SK-N-SH (cell line): ENCODE measurements around the gene TJP3. TPM values are rescaled to one million over a fixed set of nuclear protein-coding genes. Genes with fewer than 3 reads are reported as not detected.

Source experiments
- CTCF ChIA-PET: fragments of 300-600, 350-600 bp; formaldehyde crosslinking; extraction: SDS; loops from one replicate; lab custom pipeline; 2021; lab: Yijun Ruan, JAX
- POLR2A ChIA-PET: fragments of 350-600 bp; sonication (Branson Sonifier 250); formaldehyde crosslinking; extraction: SDS; loops from one replicate; lab custom pipeline; 2020; ENCODE audit warnings: antibody characterized with exemption, inconsistent platforms; lab: Yijun Ruan, JAX
- DNase-seq: peaks from one replicate; pipeline ENCODE4 v3.0.0; 2012
- H2AFZ ChIP-seq: fragments of 200-600 bp; sonication (generic); 2 replicates; pipeline ENCODE4 v1.8.1; 2016; ENCODE audit warnings: antibody characterized with exemption, mild to moderate bottlenecking, low read depth
- H3F3A ChIP-seq: fragments of 200-600 bp; sonication (generic); replicated peaks from 2 replicates; pipeline ENCODE3; 2016; ENCODE audit warnings: antibody characterized with exemption, mild to moderate bottlenecking; ENCODE audit not compliant: insufficient read depth
- H3K27ac ChIP-seq, 2 experiments: fragments of 200-500 bp in 1 of 2; fragments of 200-600 bp in 1 of 2; sonication (Bioruptor generic) in 1 of 2; sonication (generic), shearing (Covaris generic) in 1 of 2; 2 replicates each; pipeline versions ENCODE4 v1.5.1 to v1.6.1; 2014 to 2016; ENCODE audit warnings: low read depth in 2 of 2, inconsistent platforms in 1 of 2, low read length in 1 of 2, mild to moderate bottlenecking in 1 of 2, mixed read lengths in 1 of 2
- H3K27me3 ChIP-seq: fragments of 200-600 bp; sonication (generic), shearing (Covaris generic); 2 replicates; pipeline ENCODE4 v1.6.1; 2016; ENCODE audit warnings: mixed run types; ENCODE audit not compliant: insufficient read depth
- H3K36me3 ChIP-seq, 2 experiments: fragments of 200-500 bp in 1 of 2; fragments of 200-600 bp in 1 of 2; sonication (Bioruptor generic) in 1 of 2; sonication (generic) in 1 of 2; replicated peaks in 1 of 2; 2 replicates each; pipeline versions ENCODE3 to v1.5.1; 2014 to 2016; ENCODE audit warnings: low read length in 1 of 2, mild to moderate bottlenecking in 1 of 2; ENCODE audit not compliant: insufficient read depth in 2 of 2, control insufficient read depth in 1 of 2
- H3K4me1 ChIP-seq, 2 experiments: fragments of 200-500 bp in 1 of 2; fragments of 200-600 bp in 1 of 2; sonication (Bioruptor generic) in 1 of 2; sonication (generic), shearing (Covaris generic) in 1 of 2; 2 replicates each; pipeline versions ENCODE4 v1.5.1 to v1.6.1; 2014 to 2016; ENCODE audit warnings: low read depth in 1 of 2, low read length in 1 of 2, mixed run types in 1 of 2; ENCODE audit not compliant: insufficient read depth in 2 of 2, control insufficient read depth in 1 of 2
- H3K4me2 ChIP-seq: fragments of 200-600 bp; sonication (generic), shearing (Covaris generic); 2 replicates; pipeline ENCODE4 v1.6.1; 2017; ENCODE audit warnings: mixed run types
- H3K4me3 ChIP-seq, 2 experiments: fragments of 200-500 bp in 1 of 2; fragments of 200-600 bp in 1 of 2; sonication (Bioruptor generic) in 1 of 2; sonication (generic), shearing (Covaris generic) in 1 of 2; 2 replicates each; pipeline versions ENCODE4 v1.5.1 to v1.8.1; 2014 to 2016; ENCODE audit warnings: low read depth in 2 of 2, inconsistent platforms in 1 of 2, low read length in 1 of 2, mild to moderate bottlenecking in 1 of 2, mixed read lengths in 1 of 2, moderate library complexity in 1 of 2
- H3K79me2 ChIP-seq: fragments of 200-600 bp; sonication (generic); 2 replicates; pipeline ENCODE4 v1.8.1; 2017; ENCODE audit warnings: mild to moderate bottlenecking; ENCODE audit not compliant: insufficient read depth
- H3K9ac ChIP-seq: fragments of 200-600 bp; sonication (generic); 2 replicates; pipeline ENCODE4 v1.6.1; 2017; ENCODE audit warnings: mixed run types
- H3K9me2 ChIP-seq: fragments of 200-600 bp; sonication (generic); 2 replicates; pipeline ENCODE4 v1.6.1; 2017; ENCODE audit warnings: mixed run types
- H3K9me3 ChIP-seq: fragments of 200-600 bp; sonication (generic); 2 replicates; pipeline ENCODE4 v1.6.1; 2017; ENCODE audit warnings: mixed run types, mild to moderate bottlenecking, moderate library complexity
- H4K20me1 ChIP-seq: fragments of 200-600 bp; sonication (generic); 2 replicates; pipeline ENCODE4 v1.6.1; 2017; ENCODE audit warnings: mild to moderate bottlenecking, mixed run types; ENCODE audit not compliant: insufficient read depth
- ELF1 ChIP-seq: IDR thresholded peaks from 2 replicates; pipeline ENCODE4 v1.4.0; 2012
- FOXJ3 ChIP-seq: sonication (generic); formaldehyde crosslinking; IDR thresholded peaks from 2 replicates; pipeline ENCODE4 v1.5.1; 2020; ENCODE audit warnings: mild to moderate bottlenecking, missing genetic modification reagents
- MEF2A ChIP-seq: IDR thresholded peaks from 2 replicates; pipeline ENCODE4 v1.4.0; 2012; ENCODE audit warnings: low read depth, borderline replicate concordance
- NFIC ChIP-seq: IDR thresholded peaks from 2 replicates; pipeline ENCODE4 v1.4.0; 2012; ENCODE audit warnings: borderline replicate concordance
- RAD21 ChIP-seq: IDR thresholded peaks from 2 replicates; pipeline ENCODE4 v1.6.1; 2012; ENCODE audit warnings: mild to moderate bottlenecking, low read length
- RFX5 ChIP-seq: IDR thresholded peaks from 2 replicates; pipeline ENCODE4 v1.6.1; 2012; ENCODE audit warnings: mild to moderate bottlenecking, improper control_type of control experiment, low read length
- SMC3 ChIP-seq: IDR thresholded peaks from 2 replicates; pipeline ENCODE4 v1.6.1; 2012; ENCODE audit warnings: low read depth, low read length, improper control_type of control experiment
- TAF1 ChIP-seq: IDR thresholded peaks from 2 replicates; pipeline ENCODE4 v1.6.1; 2012; ENCODE audit warnings: low read depth, mild to moderate bottlenecking, low read length, moderate library complexity, borderline replicate concordance
- WGBS: methylation state at CpG from one replicate; pipeline ENCODE4 v1.1.6; 2017; ENCODE audit warnings: low lambda C conversion rate; 5-methylcytosine and 5-hydroxymethylcytosine counted together
- polyA plus RNA-seq, 3 experiments: library from polyadenylated mRNA; depleted of rRNA; stranded (reverse); fragments of >200 nt; gene quantifications; 2 replicates each; pipeline ENCODE4 v1.2.3, GENCODE V29; 2012
- TF ChIP-seq, protein P1 (sequence below): fragments of 200-600 bp; sonication (generic); IDR thresholded peaks from 2 replicates; pipeline ENCODE4 v1.6.1; 2017; ENCODE audit warnings: antibody characterized with exemption, mild to moderate bottlenecking, moderate library complexity
- TF ChIP-seq, protein P2 (sequence below): IDR thresholded peaks from 2 replicates; pipeline ENCODE4 v1.4.0; 2012; ENCODE audit warnings: low read depth, borderline replicate concordance

The TJP3 gene
- polyA plus RNA-seq, 1 of the 3 experiments (the other 2 are of a cell fraction), result 0.36 TPM

GRCh38 chr19:3692141-3693024 is 15.8 kb upstream of the TJP3 start:
- Histone ChIP-seq H2AFZ (no peak overlapping the region), H3K9ac (no peak overlapping the region)
- TF ChIP-seq, protein P1, sequence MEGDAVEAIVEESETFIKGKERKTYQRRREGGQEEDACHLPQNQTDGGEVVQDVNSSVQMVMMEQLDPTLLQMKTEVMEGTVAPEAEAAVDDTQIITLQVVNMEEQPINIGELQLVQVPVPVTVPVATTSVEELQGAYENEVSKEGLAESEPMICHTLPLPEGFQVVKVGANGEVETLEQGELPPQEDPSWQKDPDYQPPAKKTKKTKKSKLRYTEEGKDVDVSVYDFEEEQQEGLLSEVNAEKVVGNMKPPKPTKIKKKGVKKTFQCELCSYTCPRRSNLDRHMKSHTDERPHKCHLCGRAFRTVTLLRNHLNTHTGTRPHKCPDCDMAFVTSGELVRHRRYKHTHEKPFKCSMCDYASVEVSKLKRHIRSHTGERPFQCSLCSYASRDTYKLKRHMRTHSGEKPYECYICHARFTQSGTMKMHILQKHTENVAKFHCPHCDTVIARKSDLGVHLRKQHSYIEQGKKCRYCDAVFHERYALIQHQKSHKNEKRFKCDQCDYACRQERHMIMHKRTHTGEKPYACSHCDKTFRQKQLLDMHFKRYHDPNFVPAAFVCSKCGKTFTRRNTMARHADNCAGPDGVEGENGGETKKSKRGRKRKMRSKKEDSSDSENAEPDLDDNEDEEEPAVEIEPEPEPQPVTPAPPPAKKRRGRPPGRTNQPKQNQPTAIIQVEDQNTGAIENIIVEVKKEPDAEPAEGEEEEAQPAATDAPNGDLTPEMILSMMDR, result peak; percentile 57
- no peak for TF ChIP-seq FOXJ3 (CRISPR knock-in tag)
- TF ChIP-seq, all 33 proteins: peak for 1
- Histone ChIP-seq H3K4me3 (no peak overlapping the region), H3K9me3 (no peaks in the 10 kb centered on the region), H3K27me3 (no peaks in the 10 kb centered on the region), H3K4me1 (no peaks in the 10 kb centered on the region), H4K20me1 (peaks cover 58% of the 10 kb centered on the region), H3K9me2 (no peaks in the 10 kb centered on the region), H3F3A (no peaks in the 10 kb centered on the region), H3K79me2 (peaks cover 61% of the 10 kb centered on the region), H3K4me2 (no peak overlapping the region), H3K36me3 (no peaks in the 10 kb centered on the region), H3K27ac (no peak overlapping the region)
- ChIA-PET POLR2A (no interaction called here), CTCF (interaction anchor here (0.8 to 3.7 kb wide), 12 partner anchors 8 to 106 kb away, joined by 3 to 23 read pairs (median 4); partner anchors contain the start of genes PIP5K1C and TJP3)
- peak; percentile 82 for DNase-seq
- WGBS, result 96% methylated on average over 18 of the region's 25 CpGs

GRCh38 chr19:3693025-3693925 is 14.9 kb upstream of the TJP3 start:
- Histone ChIP-seq H3K4me2 (no peak overlapping the region), H3K9me3 (no peaks in the 10 kb centered on the region), H4K20me1 (peaks cover 67% of the 10 kb centered on the region), H3F3A (no peaks in the 10 kb centered on the region), H3K4me1 (peaks cover 0 to 8% of the 10 kb centered on the region in 2 experiments; a peak in 1 of 4 replicates), H3K9me2 (no peaks in the 10 kb centered on the region), H3K4me3 (no peak overlapping the region), H3K79me2 (peaks cover 70% of the 10 kb centered on the region), H2AFZ (no peak overlapping the region)
- POLR2A ChIA-PET, result no interaction called here
- DNase-seq, result peak; percentile 23
- TF ChIP-seq RFX5 (no peak), ELF1 (no peak), RAD21 (no peak), SMC3 (no peak), MEF2A (no peak), NFIC (no peak), TAF1 (no peak)
- TF ChIP-seq, protein P2, sequence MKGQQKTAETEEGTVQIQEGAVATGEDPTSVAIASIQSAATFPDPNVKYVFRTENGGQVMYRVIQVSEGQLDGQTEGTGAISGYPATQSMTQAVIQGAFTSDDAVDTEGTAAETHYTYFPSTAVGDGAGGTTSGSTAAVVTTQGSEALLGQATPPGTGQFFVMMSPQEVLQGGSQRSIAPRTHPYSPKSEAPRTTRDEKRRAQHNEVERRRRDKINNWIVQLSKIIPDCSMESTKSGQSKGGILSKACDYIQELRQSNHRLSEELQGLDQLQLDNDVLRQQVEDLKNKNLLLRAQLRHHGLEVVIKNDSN, result no peak
- TF ChIP-seq, all 33 proteins: peak for 0
- Histone ChIP-seq H3K27ac (no peak overlapping the region), H3K36me3 (no peaks in the 10 kb centered on the region), H3K27me3 (no peaks in the 10 kb centered on the region), H3K9ac (no peak overlapping the region)
- WGBS, result 97% methylated on average over 17 of the region's 34 CpGs
- CTCF ChIA-PET, result interaction anchor here (1.0 to 3.7 kb wide), 8 partner anchors 9 to 106 kb away, joined by 3 to 23 read pairs (median 4); partner anchors contain the start of gene TJP3
